GM12873 (cell line): ENCODE results near the gene YTHDF1.

Experiments used
- CTCF ChIP-seq: IDR thresholded peaks from 2 replicates; pipeline ENCODE4 v1.5.1; 2012; ENCODE audit warnings: low read depth, mild to moderate bottlenecking, moderate library complexity, low read length, control low read depth; ENCODE audit not compliant: insufficient read depth; ENCODE audit errors: missing control alignments

Gene YTHDF1

GRCh38 chr20:63218701-63219446 lies 2.9 kb upstream of the YTHDF1 start:
- TF ChIP-seq CTCF: peak; percentile 12

GRCh38 chr20:63217706-63218105 lies 1.8 kb upstream of the YTHDF1 start:
- TF ChIP-seq CTCF: no peak

GRCh38 chr20:63216849-63217471 lies 1.0 kb upstream of the YTHDF1 start:
- no peak for TF ChIP-seq CTCF

GRCh38 chr20:63215101-63216040 lies 560 bp downstream of the YTHDF1 start:
- TF ChIP-seq CTCF: peak; percentile 60

GRCh38 chr20:63214514-63214913 lies 1.4 kb downstream of the YTHDF1 start:
- no peak for TF ChIP-seq CTCF

- no peak for TF ChIP-seq CTCF
Observed at GRCh38 chr20:63212792-63213191, 3.1 kb downstream of the YTHDF1 start.

- TF ChIP-seq CTCF: no peak
Observed at GRCh38 chr20:63212393-63212730, 3.6 kb downstream of the YTHDF1 start.
